CD4-positive, CD25-positive, alpha-beta regulatory T cell (primary cell): ENCODE results near the gene KCNG4. TPM values are rescaled to one million over a fixed set of nuclear protein-coding genes. Genes with fewer than 3 reads are reported as not detected.

ENCODE experiments used
- ATAC-seq, 2 donors: fragments of 150-1000 bp; cut with Tn5 transposase; one replicate each; pipeline ENCODE4 v1.10.0; 2021; ENCODE audit warnings: low read depth in 2 of 2, moderate number of reproducible peaks in 2 of 2, moderate library complexity in 1 of 2
- DNase-seq, 3 donors: peaks; one replicate each; pipeline versions ENCODE4 v3.0.0 to v3.0.0-alpha.2; 2012 to 2022; ENCODE audit warnings: mixed read lengths in 1 of 3
- H3K27ac ChIP-seq: one replicate; pipeline ENCODE4 v1.7.0; 2013; ENCODE audit warnings: mild to moderate bottlenecking, low read length; ENCODE audit not compliant: insufficient read depth, poor library complexity, severe bottlenecking
- H3K27me3 ChIP-seq: one replicate; pipeline ENCODE4 v1.7.0; 2013; ENCODE audit warnings: low read length; ENCODE audit not compliant: control insufficient read depth, insufficient read depth
- H3K36me3 ChIP-seq: one replicate; pipeline ENCODE4 v1.7.0; 2013; ENCODE audit warnings: mild to moderate bottlenecking, low read length, moderate library complexity; ENCODE audit not compliant: control insufficient read depth, insufficient read depth
- H3K4me1 ChIP-seq: 2 replicates; pipeline ENCODE4 v1.7.0; 2013; ENCODE audit warnings: mild to moderate bottlenecking, low read length; ENCODE audit not compliant: insufficient read depth, control insufficient read depth, poor library complexity, severe bottlenecking
- H3K4me3 ChIP-seq: one replicate; pipeline ENCODE4 v1.7.0; 2013; ENCODE audit warnings: low read depth, mild to moderate bottlenecking, low read length, moderate library complexity
- H3K9me3 ChIP-seq, 2 experiments: 1 replicate in 1 of 2; 2 replicates in 1 of 2; pipeline ENCODE4 v1.7.0; 2013; ENCODE audit warnings: low read length in 2 of 2, mild to moderate bottlenecking in 1 of 2, moderate library complexity in 1 of 2; ENCODE audit not compliant: control insufficient read depth in 2 of 2
- H3K27ac Mint-ChIP-seq, 3 donors: one replicate each; pipeline ENCODE4 v1.8.0; 2020 to 2022; ENCODE audit warnings: mild to moderate bottlenecking in 3 of 3, mixed read lengths in 3 of 3, moderate library complexity in 2 of 3
- H3K27me3 Mint-ChIP-seq: one replicate; pipeline ENCODE4 v1.8.0; 2022; ENCODE audit warnings: mild to moderate bottlenecking, mixed read lengths
- H3K36me3 Mint-ChIP-seq: one replicate; pipeline ENCODE4 v1.8.0; 2020; ENCODE audit warnings: mixed read lengths
- H3K4me1 Mint-ChIP-seq, 4 donors: one replicate each; pipeline ENCODE4 v1.8.0; 2020 to 2022; ENCODE audit warnings: mixed read lengths in 4 of 4, mild to moderate bottlenecking in 1 of 4
- H3K4me3 Mint-ChIP-seq, 4 donors: one replicate each; pipeline ENCODE4 v1.8.0; 2020 to 2022; ENCODE audit warnings: mild to moderate bottlenecking in 4 of 4, mixed read lengths in 4 of 4, moderate library complexity in 3 of 4
- H3K9me3 Mint-ChIP-seq, 7 donors: one replicate each; pipeline ENCODE4 v1.8.0; 2020 to 2022; ENCODE audit warnings: mixed read lengths in 7 of 7, mild to moderate bottlenecking in 3 of 7, moderate library complexity in 2 of 7
- polyA plus RNA-seq, 4 donors: library from polyadenylated mRNA; unstranded; fragments of 300-500 nt; fragmentation: Illumina TruSeq; gene quantifications; one replicate each; pipeline ENCODE4 v1.2.3, GENCODE V29; 2021
- total RNA-seq: library from RNA; stranded (reverse); gene quantifications from one replicate; pipeline ENCODE4 v1.2.3, GENCODE V29; 2022

KCNG4 gene
- total and polyA plus RNA-seq, 5 donors from 2014 or later, result not detected

- Mint-ChIP-seq H3K27me3 (peaks cover 6% of the 10 kb centered on the region), H3K4me1 (no peaks in the 10 kb centered on the region), H3K4me3 (no peak overlapping the region), H3K36me3 (no peaks in the 10 kb centered on the region), H3K27ac (no peak overlapping the region), H3K9me3 (peaks cover 0 to 4% (median 2%) of the 10 kb centered on the region in 7 donors)
- no peak overlapping the region for H3K27ac ChIP-seq
- no peaks in the 10 kb centered on the region for H3K4me1 ChIP-seq
- H3K27me3 ChIP-seq, result no peaks in the 10 kb centered on the region
- ATAC-seq (no peak), DNase-seq (no peak)
- no peak overlapping the region for H3K4me3 ChIP-seq
- H3K9me3 ChIP-seq, result no peaks in the 10 kb centered on the region
- no peaks in the 10 kb centered on the region for H3K36me3 ChIP-seq
Observed at GRCh38 chr16:84260766-84261554, 21.1 kb upstream of the KCNG4 start.

- H3K4me3 Mint-ChIP-seq, result no peak overlapping the region
- Histone ChIP-seq H3K4me3 (no peak overlapping the region), H3K27ac (no peak overlapping the region), H3K36me3 (no peaks in the 10 kb centered on the region), H3K4me1 (no peaks in the 10 kb centered on the region), H3K9me3 (no peaks in the 10 kb centered on the region), H3K27me3 (no peaks in the 10 kb centered on the region)
- no peaks in the 10 kb centered on the region for H3K36me3 Mint-ChIP-seq
- no peak for ATAC-seq
- H3K4me1 Mint-ChIP-seq, result no peaks in the 10 kb centered on the region
- peaks cover 0 to 4% (median 2%) of the 10 kb centered on the region in 7 donors for H3K9me3 Mint-ChIP-seq
- no peak overlapping the region for H3K27ac Mint-ChIP-seq
- DNase-seq, result no peak
- H3K27me3 Mint-ChIP-seq, result peaks cover 6% of the 10 kb centered on the region
Observed at GRCh38 chr16:84259691-84260090, 19.9 kb upstream of the KCNG4 start.

GRCh38 chr16:84258266-84258665, 18.5 kb upstream of the KCNG4 start:
- Histone ChIP-seq H3K27ac (no peak overlapping the region), H3K4me3 (no peak overlapping the region), H3K27me3 (no peaks in the 10 kb centered on the region), H3K4me1 (no peaks in the 10 kb centered on the region), H3K9me3 (no peaks in the 10 kb centered on the region), H3K36me3 (no peaks in the 10 kb centered on the region)
- Mint-ChIP-seq H3K9me3 (peaks cover 0 to 5% (median 2%) of the 10 kb centered on the region in 7 donors), H3K4me1 (no peaks in the 10 kb centered on the region), H3K27me3 (peaks cover 6% of the 10 kb centered on the region), H3K27ac (no peak overlapping the region), H3K36me3 (no peaks in the 10 kb centered on the region), H3K4me3 (no peak overlapping the region)
- DNase-seq, result no peak
- no peak for ATAC-seq

- Mint-ChIP-seq H3K9me3 (peaks cover 0 to 5% (median 0%) of the 10 kb centered on the region in 7 donors), H3K4me1 (no peaks in the 10 kb centered on the region), H3K27me3 (peaks cover 6% of the 10 kb centered on the region), H3K4me3 (no peak overlapping the region), H3K27ac (no peak overlapping the region), H3K36me3 (no peaks in the 10 kb centered on the region)
- H3K4me3 ChIP-seq, result no peak overlapping the region
- DNase-seq (no peak), ATAC-seq (no peak)
- no peaks in the 10 kb centered on the region for H3K4me1 ChIP-seq
- H3K36me3 ChIP-seq, result no peaks in the 10 kb centered on the region
- H3K9me3 ChIP-seq, result no peaks in the 10 kb centered on the region
- H3K27ac ChIP-seq, result no peak overlapping the region
- H3K27me3 ChIP-seq, result no peaks in the 10 kb centered on the region
Observed at GRCh38 chr16:84255050-84255810, 15.4 kb upstream of the KCNG4 start.

GRCh38 chr16:84254062-84254461, 14.2 kb upstream of the KCNG4 start:
- H3K4me1 ChIP-seq, result no peaks in the 10 kb centered on the region
- ATAC-seq (no peak), DNase-seq (no peak)
- Mint-ChIP-seq H3K9me3 (peaks cover 0 to 5% (median 0%) of the 10 kb centered on the region in 7 donors), H3K27me3 (peaks cover 10% of the 10 kb centered on the region), H3K36me3 (no peaks in the 10 kb centered on the region), H3K27ac (no peak overlapping the region), H3K4me1 (no peaks in the 10 kb centered on the region), H3K4me3 (no peak overlapping the region)
- H3K27me3 ChIP-seq, result no peaks in the 10 kb centered on the region
- no peak overlapping the region for H3K27ac ChIP-seq
- H3K36me3 ChIP-seq, result no peaks in the 10 kb centered on the region
- no peak overlapping the region for H3K4me3 ChIP-seq
- no peaks in the 10 kb centered on the region for H3K9me3 ChIP-seq

- peaks cover 0 to 2% (median 0%) of the 10 kb centered on the region in 7 donors for H3K9me3 Mint-ChIP-seq
- DNase-seq (no peak), ATAC-seq (no peak)
- no peaks in the 10 kb centered on the region for H3K4me1 Mint-ChIP-seq
- no peak overlapping the region for H3K27ac Mint-ChIP-seq
- Histone ChIP-seq H3K4me1 (no peaks in the 10 kb centered on the region), H3K4me3 (no peak overlapping the region), H3K36me3 (no peaks in the 10 kb centered on the region), H3K9me3 (no peaks in the 10 kb centered on the region), H3K27me3 (no peaks in the 10 kb centered on the region), H3K27ac (no peak overlapping the region)
- peaks cover 10% of the 10 kb centered on the region for H3K27me3 Mint-ChIP-seq
- no peak overlapping the region for H3K4me3 Mint-ChIP-seq
- no peaks in the 10 kb centered on the region for H3K36me3 Mint-ChIP-seq
Observed at GRCh38 chr16:84253173-84253572, 13.4 kb upstream of the KCNG4 start.

GRCh38 chr16:84252184-84252583, 12.4 kb upstream of the KCNG4 start:
- no peaks in the 10 kb centered on the region for H3K36me3 ChIP-seq
- H3K9me3 Mint-ChIP-seq, result peaks cover 0 to 2% (median 0%) of the 10 kb centered on the region in 7 donors
- H3K4me1 Mint-ChIP-seq, result no peaks in the 10 kb centered on the region
- no peak overlapping the region for H3K4me3 Mint-ChIP-seq
- no peaks in the 10 kb centered on the region for H3K9me3 ChIP-seq
- H3K27me3 ChIP-seq, result no peaks in the 10 kb centered on the region
- DNase-seq (no peak), ATAC-seq (no peak)
- H3K27ac ChIP-seq, result no peak overlapping the region
- no peaks in the 10 kb centered on the region for H3K4me1 ChIP-seq
- no peak overlapping the region for H3K27ac Mint-ChIP-seq
- H3K27me3 Mint-ChIP-seq, result peaks cover 5% of the 10 kb centered on the region
- H3K4me3 ChIP-seq, result no peak overlapping the region
- H3K36me3 Mint-ChIP-seq, result no peaks in the 10 kb centered on the region
